Choroid plexus epithelial cell (primary cell): ENCODE results near the gene HSPG2.
A peak's percentile ranks its signal among the peaks of the same experiment; 100 is the strongest.
"Not testable (repeated sequence)": the region's sequence is repeated elsewhere in the genome, so short reads cannot be mapped to it uniquely, and the experiment has no call there.

Experiments
- DNase-seq: peaks from one replicate; pipeline ENCODE4 v3.0.0-alpha.2; 2010; ENCODE audit warnings: low read depth
- H3K4me3 ChIP-seq: 2 replicates; pipeline ENCODE4 v1.5.1; 2011; ENCODE audit warnings: low read depth, mild to moderate bottlenecking, control low read depth, low read length, moderate library complexity
- TF ChIP-seq, protein P1 (sequence below): conservative IDR thresholded peaks from 2 replicates; pipeline ENCODE4 v1.5.1; 2011; ENCODE audit warnings: low read depth, mild to moderate bottlenecking, control low read depth, inconsistent platforms, low read length, moderate library complexity

The HSPG2 gene

DNA sequence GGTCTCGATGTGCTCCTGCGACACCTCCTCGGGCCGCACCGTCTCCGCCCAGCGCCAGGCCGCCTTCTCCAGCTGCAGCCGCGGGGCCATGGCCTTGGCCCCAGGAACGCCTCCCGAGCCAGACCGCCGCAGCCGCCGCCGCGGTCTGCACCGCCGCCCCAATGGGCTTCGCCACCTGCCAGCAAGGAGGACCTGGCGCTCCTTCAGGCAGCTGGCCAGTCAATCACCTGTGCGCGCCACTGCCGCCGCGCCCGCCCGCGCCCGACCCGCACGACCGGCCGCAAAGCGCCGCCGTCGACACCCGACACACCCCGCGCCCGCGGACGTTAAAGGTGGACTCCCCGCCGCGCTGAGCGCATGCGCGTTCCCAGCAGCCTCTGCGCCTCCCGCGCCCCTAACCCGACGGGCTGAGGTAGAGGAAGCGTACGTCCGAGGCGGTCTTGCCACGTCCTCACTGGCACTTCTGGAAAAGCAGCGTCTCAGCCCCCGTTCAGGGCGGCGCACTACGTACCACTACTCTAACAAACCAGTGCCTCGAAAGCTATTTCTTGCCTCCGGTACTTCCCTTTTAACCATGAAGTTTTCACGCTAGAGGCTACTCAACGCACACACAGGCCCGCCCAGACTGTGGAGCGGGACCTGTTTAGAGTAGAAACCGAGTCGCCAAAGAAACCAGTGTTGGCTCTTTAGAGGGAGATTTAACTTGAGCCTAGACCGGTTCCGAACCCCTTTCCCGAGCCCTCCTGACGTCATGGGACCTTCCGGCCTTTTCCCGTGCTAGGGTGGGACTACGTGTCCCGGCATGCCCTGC lies 154.0 kb downstream of the HSPG2 start, which contains the start of gene USP48:
USP48 (minus strand) TSS at position 282 of the 811 bp plus-strand sequence; CDS start at position 90, 192 bp downstream.
- H3K4me3 ChIP-seq, result peak within 1 kb of the TSS; percentile 98
- TF ChIP-seq, protein P1, sequence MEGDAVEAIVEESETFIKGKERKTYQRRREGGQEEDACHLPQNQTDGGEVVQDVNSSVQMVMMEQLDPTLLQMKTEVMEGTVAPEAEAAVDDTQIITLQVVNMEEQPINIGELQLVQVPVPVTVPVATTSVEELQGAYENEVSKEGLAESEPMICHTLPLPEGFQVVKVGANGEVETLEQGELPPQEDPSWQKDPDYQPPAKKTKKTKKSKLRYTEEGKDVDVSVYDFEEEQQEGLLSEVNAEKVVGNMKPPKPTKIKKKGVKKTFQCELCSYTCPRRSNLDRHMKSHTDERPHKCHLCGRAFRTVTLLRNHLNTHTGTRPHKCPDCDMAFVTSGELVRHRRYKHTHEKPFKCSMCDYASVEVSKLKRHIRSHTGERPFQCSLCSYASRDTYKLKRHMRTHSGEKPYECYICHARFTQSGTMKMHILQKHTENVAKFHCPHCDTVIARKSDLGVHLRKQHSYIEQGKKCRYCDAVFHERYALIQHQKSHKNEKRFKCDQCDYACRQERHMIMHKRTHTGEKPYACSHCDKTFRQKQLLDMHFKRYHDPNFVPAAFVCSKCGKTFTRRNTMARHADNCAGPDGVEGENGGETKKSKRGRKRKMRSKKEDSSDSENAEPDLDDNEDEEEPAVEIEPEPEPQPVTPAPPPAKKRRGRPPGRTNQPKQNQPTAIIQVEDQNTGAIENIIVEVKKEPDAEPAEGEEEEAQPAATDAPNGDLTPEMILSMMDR, result no peak
- DNase-seq, result peak; percentile 98

DNA sequence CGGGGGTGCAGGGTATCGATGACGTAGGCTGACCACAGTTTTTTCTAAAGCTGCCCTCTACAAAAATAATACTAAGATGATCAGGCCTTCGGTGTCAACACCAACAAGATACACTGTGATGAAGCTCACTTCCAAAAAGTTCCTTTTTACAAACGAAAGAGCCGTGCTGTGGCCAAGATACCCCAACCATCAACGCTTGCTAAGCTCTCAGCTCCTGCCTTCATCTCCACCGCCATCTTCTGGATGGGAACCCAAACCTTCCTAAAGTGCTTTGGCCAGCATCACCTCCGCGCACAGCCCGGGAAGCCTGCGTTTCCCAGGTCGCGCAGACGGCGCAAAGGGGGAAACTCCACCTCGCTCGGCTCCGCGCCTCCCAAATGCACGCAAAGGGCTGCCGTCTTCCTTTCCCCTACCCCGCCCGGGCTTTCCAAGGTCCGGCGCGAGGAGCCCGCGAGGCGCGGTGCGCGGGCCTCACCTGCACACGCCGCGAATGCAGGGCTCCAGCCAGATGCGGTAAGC lies 154.7 kb downstream of the HSPG2 start:
- TF ChIP-seq, protein P1, result peak; percentile 58
- peak overlapping the region; percentile 98 for H3K4me3 ChIP-seq
- peak; percentile 72 for DNase-seq

DNA sequence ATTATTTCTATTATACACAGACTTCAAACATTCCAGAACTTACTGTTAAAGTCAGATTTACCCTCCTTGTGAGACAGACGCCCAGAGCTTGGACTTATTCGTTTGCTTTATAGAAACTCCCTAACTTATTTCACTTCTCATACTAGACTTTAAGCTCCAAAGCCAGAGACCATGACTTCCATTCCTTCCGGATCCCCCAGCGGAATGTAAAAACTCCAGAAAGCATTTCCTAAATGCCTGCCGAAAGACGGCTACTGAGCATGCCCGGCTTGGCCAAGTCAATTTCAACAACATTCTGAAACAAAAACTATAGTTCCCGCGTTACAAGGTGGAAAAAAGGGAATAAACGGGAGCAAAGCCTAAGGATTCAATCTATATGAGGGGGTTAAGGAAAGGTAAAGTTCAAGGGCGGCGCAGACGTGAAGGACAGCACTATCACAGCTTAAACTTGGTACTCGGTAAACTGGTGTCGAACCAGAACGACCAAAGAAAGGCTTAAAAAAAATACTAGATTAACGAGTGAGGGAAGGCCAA lies 155.2 kb downstream of the HSPG2 start:
- TF ChIP-seq, protein P1, result no peak
- H3K4me3 ChIP-seq, result peak overlapping the region; percentile 98
- peak; percentile 75 for DNase-seq

DNA sequence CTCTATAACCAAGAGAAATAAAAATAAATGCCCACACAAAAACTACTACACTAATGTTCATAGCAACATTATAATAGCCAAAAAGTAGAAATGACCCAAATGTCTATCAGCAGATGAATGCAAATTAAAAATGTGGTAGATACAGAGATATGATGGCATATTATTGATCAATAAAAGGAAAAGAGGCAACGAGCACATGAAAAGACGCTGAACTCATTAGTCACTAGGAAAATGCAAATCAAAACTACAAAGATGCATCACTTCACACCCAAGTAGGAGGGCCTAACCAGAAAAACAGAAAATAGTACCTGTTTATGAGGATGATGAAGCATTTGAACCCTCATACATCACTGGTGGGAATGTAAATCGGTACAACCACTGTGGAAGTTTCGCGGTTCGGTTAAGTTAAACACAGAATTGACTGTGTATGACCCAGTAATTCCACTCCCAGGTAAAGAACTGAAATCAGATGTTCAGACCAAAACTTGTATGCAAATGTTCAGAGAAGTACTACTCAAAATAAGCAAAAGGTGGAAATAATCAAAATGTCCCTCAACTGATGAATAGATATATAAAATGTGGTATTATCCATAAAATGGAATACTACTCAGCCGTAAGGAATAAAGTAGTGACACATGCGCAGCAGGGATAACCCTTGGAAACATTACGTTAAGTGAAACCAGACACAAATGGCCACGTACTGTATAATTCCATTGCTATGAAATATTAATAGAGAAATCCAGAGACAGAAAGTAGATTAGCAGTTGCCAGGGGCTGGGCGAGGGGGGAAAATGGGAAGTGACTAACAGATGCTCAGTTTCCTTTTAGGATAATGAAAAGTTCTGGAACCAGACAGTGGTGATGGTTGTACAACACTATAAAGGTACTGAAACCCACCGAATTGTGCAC lies 157.2 kb downstream of the HSPG2 start:
- H3K4me3 ChIP-seq, result no peak overlapping the region
- DNase-seq, result no peak
- TF ChIP-seq, protein P1, result no peak

DNA sequence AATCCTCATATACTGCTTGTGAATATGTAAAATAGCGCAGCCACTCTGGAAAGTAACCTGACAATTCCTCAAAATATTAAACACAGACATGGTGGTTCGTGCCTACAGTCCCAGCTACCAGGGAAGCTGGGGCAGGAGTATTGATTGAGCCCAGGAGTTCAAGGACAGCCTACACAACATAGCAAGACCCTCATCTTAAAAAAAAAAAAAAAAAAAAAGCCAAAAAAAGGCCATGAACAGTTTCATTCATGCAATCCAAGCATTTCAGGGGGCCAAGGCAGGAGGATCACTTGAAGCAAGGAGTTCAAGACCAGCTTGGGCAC lies 158.7 kb downstream of the HSPG2 start:
- DNase-seq, result no peak
- TF ChIP-seq, protein P1, result no peak

DNA sequence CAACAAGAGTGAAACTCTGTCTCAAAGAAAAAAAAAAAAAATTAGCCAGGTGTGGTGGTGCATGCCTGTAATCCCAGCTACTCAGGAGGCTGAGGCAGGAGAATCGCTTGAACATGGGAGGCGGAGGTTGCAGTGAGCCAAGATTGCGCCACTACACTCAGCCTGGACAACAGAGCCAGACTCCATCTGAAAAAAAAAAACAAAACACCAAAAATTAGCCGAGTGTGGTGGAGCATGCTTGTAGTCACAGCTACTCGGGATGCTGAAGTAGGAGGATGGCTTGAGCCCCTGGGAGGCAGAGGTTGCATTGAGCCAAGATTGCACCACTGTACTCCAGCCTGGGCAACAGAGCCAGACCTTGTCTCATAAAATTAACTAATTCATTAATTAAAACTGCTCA lies 160.2 kb downstream of the HSPG2 start:
- not testable (repeated sequence) for H3K4me3 ChIP-seq, DNase-seq

More for the DNA sequence above, 158.7 kb downstream of the HSPG2 start:
- H3K4me3 ChIP-seq, result no peak overlapping the region

DNA sequence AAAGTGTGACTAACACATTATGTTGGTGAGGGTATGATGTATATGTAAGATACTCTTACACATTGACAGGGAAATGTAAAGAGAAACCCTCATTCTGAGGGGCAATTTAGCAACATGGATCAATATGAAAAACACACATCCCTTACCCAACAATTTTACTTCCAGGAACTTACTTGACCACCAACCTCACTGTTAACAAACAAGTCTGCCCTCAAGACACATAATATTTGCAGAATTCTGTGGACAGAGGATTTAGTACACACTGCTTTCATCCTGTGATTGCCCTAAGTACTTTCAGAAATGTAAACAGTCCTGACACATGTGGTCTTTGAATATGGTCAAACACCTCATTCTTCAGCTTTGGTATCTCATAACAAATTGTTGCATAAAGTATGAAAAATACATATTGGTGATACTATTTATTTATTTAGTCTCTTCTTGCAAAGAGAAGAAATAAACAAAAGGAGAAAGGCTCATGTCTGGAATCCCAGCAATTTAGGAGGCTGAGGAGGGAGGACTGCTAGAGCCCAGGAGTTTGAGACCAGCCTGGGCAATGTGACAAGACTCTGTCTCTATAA lies 161.0 kb downstream of the HSPG2 start:
- TF ChIP-seq, protein P1, result no peak
- no peak overlapping the region for H3K4me3 ChIP-seq
- DNase-seq, result peak; percentile 86
